Measurements from ENCODE around the gene KLHL25. TPM values are rescaled to one million over a fixed set of nuclear protein-coding genes. Genes with fewer than 3 reads are reported as not detected.
A peak's percentile ranks its signal among the peaks of the same experiment; 100 is the strongest.

The KLHL25 gene
- total RNA-seq, 1 experiment from 2014 or later = 16.0 TPM

DNA sequence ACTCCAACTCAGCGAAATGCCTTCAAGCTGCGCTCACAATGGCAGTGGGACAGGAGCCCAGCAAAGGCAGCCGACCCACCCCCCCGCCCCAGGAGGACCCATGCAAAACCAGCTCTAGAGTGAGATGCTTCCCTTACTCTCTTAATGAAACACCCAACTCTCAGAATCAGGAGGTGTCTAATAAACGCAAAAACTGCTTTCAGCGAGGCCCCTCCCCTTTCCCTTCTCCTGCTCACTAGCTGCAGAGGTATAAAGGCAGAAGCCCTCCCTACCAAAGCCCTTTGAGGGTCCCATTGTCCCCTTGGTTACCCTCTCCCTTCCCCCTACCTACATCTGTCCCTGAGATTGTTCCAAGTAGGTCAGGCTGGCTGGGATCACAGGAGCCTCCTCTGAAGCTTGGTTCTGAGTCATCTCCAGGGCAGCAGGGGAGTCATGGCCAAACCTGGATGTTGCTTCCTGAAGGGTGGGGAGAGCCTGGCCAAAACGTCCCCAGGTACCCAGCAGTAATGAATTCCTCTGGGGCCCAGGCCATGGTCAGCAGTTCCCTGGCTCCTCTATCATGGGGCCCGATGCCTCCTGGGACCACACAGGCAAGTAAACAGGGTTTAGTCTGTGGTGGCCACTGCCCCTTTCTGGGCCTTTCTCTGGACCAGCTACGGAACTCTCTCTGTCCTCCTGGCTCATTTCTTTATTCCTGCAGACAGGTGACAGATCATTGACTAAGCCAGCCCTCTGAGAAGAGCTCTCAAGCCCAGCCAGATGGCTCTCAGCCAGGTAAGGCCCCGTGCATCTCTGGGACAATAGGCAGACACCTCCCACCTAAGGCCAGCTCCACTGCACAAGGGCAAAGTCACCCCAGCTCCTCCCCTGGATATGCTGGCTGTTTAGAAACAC is 8.6 kb downstream of the KLHL25 start:
- BruUV-seq (replicated peaks) = no TSS peak
- Mint-ChIP-seq H3K4me1 (ENCODE audit: low read depth, unreplicated experiment) (peaks cover 34% of the 10 kb centered on the region), H3K27ac (ENCODE audit: unreplicated experiment) (peak overlapping the region; percentile 71), H3K9me3 (ENCODE audit: low read depth, unreplicated experiment) (no peaks in the 10 kb centered on the region), H3K36me3 (ENCODE audit: insufficient read depth, unreplicated experiment) (no peaks in the 10 kb centered on the region), H3K27me3 (ENCODE audit: unreplicated experiment) (no peaks in the 10 kb centered on the region), H3K4me3 (ENCODE audit: low read depth, unreplicated experiment) (peak overlapping the region; percentile 39)
- peak; percentile 44 for DNase-seq
- CTCF ChIA-PET = interaction anchor here (0.6 to 1.6 kb wide), 6 partner anchors 12 to 847 kb away, joined by 3 to 8 read pairs (median 4); no protein-coding TSS in a partner anchor
- intact Hi-C loops (cut with micrococcal nuclease; ENCODE audit: unreplicated experiment) = no loop called here
- no peak for TF ChIP-seq CTCF (IDR thresholded peaks at IDR 0.05; ENCODE audit: unreplicated experiment)

DNA sequence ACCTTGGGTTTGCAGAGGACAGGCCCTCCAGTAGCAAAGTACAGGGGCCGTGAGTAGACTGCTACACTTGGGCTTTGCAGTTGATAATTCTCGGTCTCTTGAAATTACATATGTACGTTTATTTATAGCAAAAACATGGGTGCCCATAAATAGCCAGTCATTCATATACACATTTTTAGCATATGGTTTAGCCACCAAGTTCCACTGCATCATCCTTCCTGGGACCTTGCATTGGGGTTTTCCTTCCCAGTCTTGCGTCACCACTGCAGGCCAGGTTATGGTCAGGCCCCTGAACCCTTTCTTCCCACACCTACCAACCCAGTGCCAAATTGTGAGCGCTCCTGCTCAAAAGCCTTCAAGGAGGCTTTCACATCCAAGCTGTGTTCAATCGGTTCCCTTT is 12.7 kb downstream of the KLHL25 start:
- intact Hi-C loops (cut with micrococcal nuclease; ENCODE audit: unreplicated experiment) = no loop called here
- Mint-ChIP-seq H3K9me3 (ENCODE audit: low read depth, unreplicated experiment) (no peaks in the 10 kb centered on the region), H3K4me1 (ENCODE audit: low read depth, unreplicated experiment) (peaks cover 11% of the 10 kb centered on the region)

GRCh38 chr15:85781099-85781498 is 13.6 kb downstream of the KLHL25 start:
- Mint-ChIP-seq H3K4me3 (ENCODE audit: low read depth, unreplicated experiment) (no peak overlapping the region), H3K4me1 (ENCODE audit: low read depth, unreplicated experiment) (peaks cover 5% of the 10 kb centered on the region), H3K36me3 (ENCODE audit: insufficient read depth, unreplicated experiment) (no peaks in the 10 kb centered on the region), H3K27me3 (ENCODE audit: unreplicated experiment) (no peaks in the 10 kb centered on the region), H3K27ac (ENCODE audit: unreplicated experiment) (no peak overlapping the region), H3K9me3 (ENCODE audit: low read depth, unreplicated experiment) (no peaks in the 10 kb centered on the region)
- no TSS peak for BruUV-seq (replicated peaks)
- CTCF ChIA-PET = no interaction called here
- intact Hi-C loops (cut with micrococcal nuclease; ENCODE audit: unreplicated experiment) = no loop called here
- DNase-seq = no peak
- no peak for TF ChIP-seq CTCF (IDR thresholded peaks at IDR 0.05; ENCODE audit: unreplicated experiment)

More for the DNA sequence above, 12.7 kb downstream of the KLHL25 start:
- no TSS peak for BruUV-seq (replicated peaks)
- CTCF ChIA-PET = no interaction called here
- no peak for DNase-seq
- no peak overlapping the region for H3K4me3 Mint-ChIP-seq (ENCODE audit: low read depth, unreplicated experiment)
- no peaks in the 10 kb centered on the region for H3K36me3 Mint-ChIP-seq (ENCODE audit: insufficient read depth, unreplicated experiment)
- no peaks in the 10 kb centered on the region for H3K27me3 Mint-ChIP-seq (ENCODE audit: unreplicated experiment)
- TF ChIP-seq CTCF (IDR thresholded peaks at IDR 0.05; ENCODE audit: unreplicated experiment) = no peak
- no peak overlapping the region for H3K27ac Mint-ChIP-seq (ENCODE audit: unreplicated experiment)

DNA sequence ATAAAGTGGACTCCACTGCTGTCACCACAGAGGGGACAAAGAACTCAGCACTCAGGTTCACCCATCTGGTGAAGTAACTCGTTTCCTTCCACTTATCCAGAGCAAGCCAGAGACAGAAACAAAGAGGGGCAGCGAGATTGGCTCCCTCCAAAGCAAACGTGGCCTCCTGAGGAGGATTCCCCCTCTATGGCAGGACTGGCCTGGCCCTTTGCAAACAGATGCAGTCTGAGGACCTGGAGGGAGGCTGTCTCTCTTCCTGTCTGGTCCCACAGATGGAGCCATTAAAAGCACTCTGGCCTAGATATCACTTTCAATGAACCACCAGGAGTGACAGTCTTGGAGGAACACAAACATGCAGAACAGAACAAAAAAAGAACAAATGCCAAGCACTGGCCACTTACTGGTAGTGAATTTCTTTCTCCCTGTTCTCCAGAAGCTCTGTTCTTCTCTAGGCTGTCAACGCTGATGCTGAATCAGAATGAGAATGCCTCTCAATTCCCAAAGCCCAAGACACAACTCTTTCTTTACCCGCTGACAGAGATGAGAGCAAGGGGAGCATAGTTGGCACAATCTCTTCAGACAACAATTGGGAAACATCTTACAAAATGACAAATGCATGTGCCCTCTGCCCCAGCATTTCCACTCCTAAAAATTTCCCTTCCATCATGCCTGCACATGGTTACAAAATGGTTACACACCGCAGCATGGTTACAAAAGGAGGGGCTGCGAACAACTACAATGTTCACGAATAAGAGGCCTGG is 14.3 kb downstream of the KLHL25 start:
- TF ChIP-seq CTCF (IDR thresholded peaks at IDR 0.05; ENCODE audit: unreplicated experiment) = no peak
- Mint-ChIP-seq H3K4me3 (ENCODE audit: low read depth, unreplicated experiment) (no peak overlapping the region), H3K4me1 (ENCODE audit: low read depth, unreplicated experiment) (no peaks in the 10 kb centered on the region), H3K27me3 (ENCODE audit: unreplicated experiment) (no peaks in the 10 kb centered on the region), H3K36me3 (ENCODE audit: insufficient read depth, unreplicated experiment) (no peaks in the 10 kb centered on the region), H3K27ac (ENCODE audit: unreplicated experiment) (no peak overlapping the region), H3K9me3 (ENCODE audit: low read depth, unreplicated experiment) (no peaks in the 10 kb centered on the region)
- no TSS peak for BruUV-seq (replicated peaks)
- DNase-seq = no peak
- CTCF ChIA-PET = no interaction called here
- intact Hi-C loops (cut with micrococcal nuclease; ENCODE audit: unreplicated experiment) = no loop called here
